Measurements from ENCODE around the gene LCE7A.

- TF ChIP-seq CTCF (conservative IDR thresholded peaks at IDR 0.05; ENCODE audit: low read depth, low read length) = no peak
- TF ChIP-seq USF2 (IDR thresholded peaks at IDR 0.05; ENCODE audit: low read depth, low read length) = no peak
- no peak for TF ChIP-seq POLR2A (IDR thresholded peaks at IDR 0.05; ENCODE audit: low read depth, low read length)
- no peak for TF ChIP-seq MAFK (IDR thresholded peaks at IDR 0.05; ENCODE audit: low read depth, low read length)
- TF ChIP-seq CEBPB (IDR thresholded peaks at IDR 0.05; ENCODE audit: low read depth, low read length) = no peak
- no peak for TF ChIP-seq RAD21 (IDR thresholded peaks at IDR 0.05; ENCODE audit: low read length)
- TF ChIP-seq MXI1 (IDR thresholded peaks at IDR 0.05; ENCODE audit: borderline replicate concordance, low read depth, low read length) = no peak
- no peak for TF ChIP-seq NFE2L2 (IDR thresholded peaks at IDR 0.05; ENCODE audit: low read depth, low read length)
Measured at GRCh38 chr1:152824964-152825363, 34.8 kb upstream of the LCE7A start.
